GM21526 (cell line): ENCODE data around the gene RIMKLB.
"Not testable (repeated sequence)": the region's sequence is repeated elsewhere in the genome, so short reads cannot be mapped to it uniquely, and the experiment has no call there.

Experiments
- ATAC-seq: cut with Tn5 transposase; IDR thresholded peaks from one replicate; pipeline ENCODE4 v1.9.1; 2021; ENCODE audit warnings: moderate library complexity; ENCODE audit not compliant: unreplicated experiment, low FRiP score

The RIMKLB gene

DNA sequence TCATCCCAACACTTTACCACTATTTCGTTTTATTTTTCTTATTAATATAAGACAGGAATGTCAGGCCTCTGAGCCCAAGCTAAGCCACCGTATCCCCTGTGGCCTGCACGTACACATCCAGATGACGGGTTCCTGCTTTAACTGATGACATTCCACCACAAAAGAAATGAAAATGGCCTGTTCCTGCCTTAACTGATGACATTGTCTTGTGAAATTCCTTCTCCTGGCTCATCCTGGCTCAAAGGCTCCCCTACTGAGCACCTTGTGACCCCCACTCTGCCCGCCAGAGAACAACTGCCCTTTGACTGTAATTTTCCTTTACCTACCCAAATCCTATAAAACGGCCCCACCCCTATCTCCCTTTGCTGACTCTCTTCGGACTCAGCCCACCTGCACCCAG is 112.3 kb downstream of the RIMKLB start:
- not testable (repeated sequence) for ATAC-seq

- ATAC-seq = no peak
Measured at GRCh38 chr12:8813572-8814357, 116.0 kb downstream of the RIMKLB start.

GRCh38 chr12:8816448-8817050 is 118.8 kb downstream of the RIMKLB start:
- ATAC-seq = no peak

DNA sequence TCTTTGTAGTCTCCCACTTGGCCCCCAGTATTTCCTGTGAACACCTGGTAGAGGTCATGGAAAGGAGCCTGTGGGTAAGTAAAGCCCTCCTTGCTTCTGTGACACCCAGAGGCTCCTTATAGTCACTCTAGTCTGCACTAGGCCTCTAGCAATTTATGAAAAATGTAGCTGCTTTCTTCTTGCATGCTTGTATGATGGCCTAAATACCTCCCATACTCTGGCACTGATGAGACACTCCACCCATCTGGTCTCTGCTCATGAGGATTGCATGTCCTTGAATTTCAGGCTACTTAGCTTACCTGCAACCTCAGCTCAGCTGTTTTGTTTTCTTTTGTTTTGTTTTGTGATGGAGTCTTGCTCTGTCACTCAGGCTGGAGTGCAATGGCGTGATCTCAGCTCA is 120.1 kb downstream of the RIMKLB start:
- no peak for ATAC-seq

DNA sequence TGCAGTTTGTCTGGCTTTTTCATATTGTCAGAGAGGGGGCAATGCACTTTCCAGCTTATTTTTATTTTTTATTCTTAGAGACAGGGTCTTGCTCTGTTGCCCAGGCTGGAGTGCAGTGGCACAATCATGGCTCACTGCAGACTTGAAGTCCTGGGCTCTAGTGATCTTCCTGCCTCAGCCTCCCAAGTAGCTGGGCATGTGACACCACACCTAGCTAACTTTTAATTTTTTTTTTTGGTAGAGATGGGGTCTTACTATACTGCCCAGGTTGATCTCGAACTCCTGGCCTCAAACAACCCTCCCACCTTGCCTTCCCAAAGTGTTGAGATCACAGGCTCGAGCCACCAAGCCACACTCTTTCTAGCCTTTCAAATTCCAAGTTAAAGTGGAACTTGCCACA is 120.7 kb downstream of the RIMKLB start:
- no peak for ATAC-seq

GRCh38 chr12:8819666-8819980 is 121.8 kb downstream of the RIMKLB start:
- no peak for ATAC-seq

DNA sequence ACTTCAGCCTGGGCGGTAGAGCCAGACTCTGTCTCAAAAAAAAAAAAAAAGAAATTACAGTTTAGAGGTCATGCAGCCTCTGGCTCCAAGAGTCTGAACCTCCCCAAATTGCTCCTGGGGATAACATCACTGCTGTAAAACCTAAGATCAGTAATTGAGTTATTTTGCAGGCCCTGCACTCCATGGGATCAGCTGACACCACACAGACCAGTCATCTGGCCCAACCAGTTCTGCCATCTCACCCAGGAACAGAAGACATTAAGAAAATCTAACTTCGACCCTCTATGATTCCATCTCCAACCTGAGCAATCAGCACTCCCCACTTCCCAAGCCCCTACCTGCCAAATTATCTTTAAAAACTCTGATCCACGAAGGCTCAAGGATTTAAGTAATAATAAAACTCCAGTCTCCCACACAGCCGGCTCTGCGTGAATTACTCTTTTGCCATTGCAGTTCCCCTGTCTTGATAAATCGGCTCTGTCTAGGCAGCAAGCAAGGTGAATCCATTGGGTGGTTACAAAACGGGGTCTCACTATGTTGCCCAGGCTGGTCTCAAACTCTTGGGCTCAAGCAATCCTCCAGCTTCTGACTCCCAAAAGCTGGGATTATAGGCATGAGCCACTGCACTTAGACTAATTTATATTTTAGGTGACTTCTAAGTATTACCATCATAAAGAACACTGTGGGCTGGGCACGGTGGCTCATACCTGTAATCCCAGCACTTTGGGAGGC is 123.1 kb downstream of the RIMKLB start:
- not testable (repeated sequence) for ATAC-seq

- ATAC-seq = no peak
Measured at GRCh38 chr12:8821591-8821990, 123.8 kb downstream of the RIMKLB start.

GRCh38 chr12:8822298-8822697 is 124.5 kb downstream of the RIMKLB start, which contains the start of gene A2ML1:
Gene A2ML1 (plus strand): TSS chr12:8822621. CDS start chr12:8822652, 31 bp downstream.
- no peak for ATAC-seq

DNA sequence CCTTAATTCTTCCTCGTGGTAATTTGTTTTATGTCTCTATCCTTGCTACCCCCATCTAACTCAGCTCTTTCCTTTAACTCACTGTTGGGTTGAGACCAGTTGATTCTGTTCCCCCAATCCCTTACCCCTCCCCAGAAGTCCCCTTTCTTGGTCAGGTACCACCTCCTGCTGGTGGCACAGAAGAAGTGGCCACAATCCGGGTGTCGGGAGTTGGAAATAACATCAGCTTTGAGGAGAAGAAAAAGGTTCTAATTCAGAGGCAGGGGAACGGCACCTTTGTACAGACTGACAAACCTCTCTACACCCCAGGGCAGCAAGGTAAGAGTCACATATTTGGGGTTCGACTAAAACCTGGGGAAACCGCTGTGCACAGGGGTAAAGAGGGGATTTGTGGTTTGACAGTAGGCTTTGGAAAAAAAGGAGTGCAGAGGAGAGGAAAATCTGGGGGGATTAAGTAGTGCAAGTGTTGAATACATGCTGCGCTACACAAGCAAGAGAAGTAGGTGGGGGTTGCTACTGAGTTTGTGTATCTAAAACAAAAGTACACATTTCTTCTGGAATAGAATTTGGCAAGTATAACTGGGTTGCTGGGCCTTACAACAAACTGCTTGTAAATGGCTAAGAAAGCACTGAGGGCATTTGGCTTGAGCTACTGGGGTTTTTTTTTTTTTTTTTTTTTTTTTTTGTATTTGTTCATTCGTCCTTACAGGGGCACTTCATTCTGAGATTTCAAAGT is 125.9 kb downstream of the RIMKLB start:
- ATAC-seq = no peak

- ATAC-seq = no peak
Measured at GRCh38 chr12:8827551-8828256, 129.9 kb downstream of the RIMKLB start.

- ATAC-seq = no peak
Measured at GRCh38 chr12:8828257-8829124, 130.7 kb downstream of the RIMKLB start.

DNA sequence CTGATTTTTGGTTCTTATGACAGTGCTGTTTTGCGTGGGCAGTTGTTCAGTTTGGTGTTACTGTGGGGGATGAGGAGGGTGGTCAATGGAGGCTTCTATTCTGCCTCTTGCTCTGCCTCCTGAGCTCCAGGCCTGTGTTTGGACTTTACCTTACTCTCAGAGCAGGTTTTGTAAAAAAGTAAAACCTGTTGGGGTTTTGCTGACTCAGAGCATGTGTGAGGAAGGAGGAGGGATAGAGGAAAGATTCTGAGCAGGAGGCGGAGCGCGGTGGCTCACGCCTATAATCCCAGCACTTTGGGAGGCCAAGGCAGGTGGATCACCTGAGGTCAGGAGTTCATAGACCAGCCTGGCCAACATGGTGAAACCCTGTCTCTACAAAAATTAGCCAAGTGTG is 131.3 kb downstream of the RIMKLB start:
- no peak for ATAC-seq

- ATAC-seq = no peak
Measured at GRCh38 chr12:8829621-8830020, 131.8 kb downstream of the RIMKLB start.

GRCh38 chr12:8831116-8831515 is 133.3 kb downstream of the RIMKLB start:
- no peak for ATAC-seq

DNA sequence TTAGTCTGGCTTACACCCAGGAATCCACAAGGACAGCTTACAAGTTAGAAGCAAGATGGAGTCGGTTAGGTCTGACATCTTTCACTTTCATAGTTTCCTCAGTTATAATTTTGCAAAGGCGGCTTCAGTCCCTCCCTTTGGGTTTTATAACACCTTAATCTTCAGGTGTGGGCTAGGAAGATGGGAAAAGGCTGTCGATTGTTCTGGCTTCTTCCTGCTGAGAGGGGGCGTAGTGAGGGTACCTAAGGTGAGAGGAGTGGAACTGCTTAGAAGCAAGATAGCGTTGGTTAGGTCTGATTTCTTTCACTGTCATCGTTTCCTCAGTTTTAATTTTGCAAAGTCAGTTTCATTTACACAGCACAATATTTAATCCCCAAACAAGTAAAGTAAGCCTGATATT is 134.7 kb downstream of the RIMKLB start:
- ATAC-seq = no peak
